HG02763 (cell line): ENCODE results near the gene SEC14L2.
"Not testable (repeated sequence)": the region's sequence is repeated elsewhere in the genome, so short reads cannot be mapped to it uniquely, and the experiment has no call there.

Experiments
- ATAC-seq: cut with Tn5 transposase; IDR thresholded peaks from one replicate; pipeline ENCODE4 v1.9.1; 2021; ENCODE audit warnings: mild to moderate bottlenecking, moderate library complexity; ENCODE audit not compliant: unreplicated experiment

The SEC14L2 gene

DNA sequence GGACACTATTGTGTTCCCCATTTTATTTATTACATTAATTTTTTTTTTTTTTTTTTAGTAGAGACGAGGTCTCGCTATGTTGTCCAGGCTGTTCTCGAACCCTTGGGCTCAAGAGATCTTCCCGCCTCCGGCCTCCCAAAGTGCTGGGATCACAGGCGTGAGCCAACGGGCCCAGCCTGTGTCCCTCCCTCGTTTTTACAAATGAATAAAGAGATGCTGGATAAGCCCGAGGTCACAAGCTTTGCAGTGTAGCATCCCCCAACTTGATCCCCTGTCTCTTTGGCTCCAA, 28.5 kb downstream of the SEC14L2 start:
- no peak for ATAC-seq

DNA sequence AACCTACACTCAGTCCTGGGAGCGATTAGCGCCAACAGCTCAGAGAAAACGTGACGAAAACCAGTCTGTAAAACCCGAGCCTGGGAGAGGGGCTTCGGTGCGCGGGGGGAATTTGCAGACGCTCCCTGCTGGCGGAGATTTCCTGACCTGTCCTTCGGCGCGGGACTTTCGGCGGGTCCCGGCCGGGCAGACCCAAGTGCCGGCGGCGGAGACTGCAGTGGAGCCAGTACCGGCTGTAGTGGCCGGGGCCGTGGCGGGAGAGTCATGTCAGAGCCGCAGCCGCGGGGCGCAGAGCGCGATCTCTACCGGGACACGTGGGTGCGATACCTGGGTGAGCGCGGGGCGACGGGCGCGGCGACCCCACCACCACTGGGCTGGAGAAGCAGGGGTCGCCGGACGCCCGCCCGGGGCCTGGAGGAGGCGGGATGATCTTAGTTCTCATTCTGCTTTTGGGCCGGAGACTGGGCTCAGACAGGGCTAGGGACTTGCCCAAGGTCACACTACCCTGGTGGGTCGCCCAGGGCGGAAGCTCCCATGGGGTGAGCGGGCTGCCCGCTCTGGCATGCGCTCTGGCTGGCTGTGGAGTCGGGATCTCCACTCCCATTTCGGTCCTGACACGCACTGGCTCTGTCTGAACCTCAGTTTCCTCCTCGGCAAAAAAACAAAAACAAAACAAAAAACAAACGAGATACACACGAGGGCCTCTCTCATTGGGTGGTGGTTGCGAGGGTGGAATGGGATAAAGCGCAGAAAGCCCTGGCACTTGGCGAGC, 29.0 kb downstream of the SEC14L2 start, which contains the start of gene MTFP1:
TSS of gene MTFP1 (plus strand) at position 153 of the 772 bp plus-strand sequence. CDS start at position 265, 112 bp downstream.
- no peak for ATAC-seq

DNA sequence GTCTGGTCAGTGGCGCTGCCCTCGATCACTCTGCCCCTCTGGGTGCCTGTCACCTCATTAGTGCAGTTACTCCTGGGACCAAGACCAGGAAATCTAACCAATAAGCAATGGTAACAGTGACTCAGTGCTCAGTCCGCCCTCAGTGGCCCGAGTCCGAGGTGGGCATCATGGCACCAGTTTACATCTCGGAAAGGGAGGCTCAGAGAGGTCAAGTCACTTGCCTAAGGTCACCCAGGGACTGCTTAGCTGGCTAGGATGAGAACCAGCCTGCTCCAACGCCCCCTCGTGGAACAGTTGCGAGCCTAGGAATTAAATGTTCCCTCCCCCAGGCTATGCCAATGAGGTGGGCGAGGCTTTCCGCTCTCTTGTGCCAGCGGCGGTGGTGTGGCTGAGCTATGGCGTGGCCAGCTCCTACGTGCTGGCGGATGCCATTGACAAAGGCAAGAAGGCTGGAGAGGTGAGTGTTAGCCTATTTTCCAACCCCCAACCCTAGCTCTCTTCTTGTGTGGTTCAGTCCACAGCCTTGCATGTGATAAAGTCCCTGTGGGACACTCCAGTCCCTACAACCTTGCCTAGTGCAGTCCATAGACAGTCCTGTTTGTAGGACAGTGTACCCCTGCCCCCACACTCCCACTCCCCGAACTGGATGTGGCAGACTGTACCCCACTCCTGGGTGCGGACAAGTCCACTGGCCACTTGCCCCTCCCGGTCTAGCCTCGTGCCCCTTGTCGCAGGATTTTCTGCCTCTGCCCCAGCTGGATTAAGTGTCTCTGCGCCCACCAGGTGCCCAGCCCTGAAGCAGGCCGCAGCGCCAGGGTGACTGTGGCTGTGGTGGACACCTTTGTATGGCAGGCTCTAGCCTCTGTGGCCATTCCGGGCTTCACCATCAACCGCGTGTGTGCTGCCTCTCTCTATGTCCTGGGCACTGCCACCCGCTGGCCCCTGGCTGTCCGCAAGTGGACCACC, 29.9 kb downstream of the SEC14L2 start:
- ATAC-seq = no peak

DNA sequence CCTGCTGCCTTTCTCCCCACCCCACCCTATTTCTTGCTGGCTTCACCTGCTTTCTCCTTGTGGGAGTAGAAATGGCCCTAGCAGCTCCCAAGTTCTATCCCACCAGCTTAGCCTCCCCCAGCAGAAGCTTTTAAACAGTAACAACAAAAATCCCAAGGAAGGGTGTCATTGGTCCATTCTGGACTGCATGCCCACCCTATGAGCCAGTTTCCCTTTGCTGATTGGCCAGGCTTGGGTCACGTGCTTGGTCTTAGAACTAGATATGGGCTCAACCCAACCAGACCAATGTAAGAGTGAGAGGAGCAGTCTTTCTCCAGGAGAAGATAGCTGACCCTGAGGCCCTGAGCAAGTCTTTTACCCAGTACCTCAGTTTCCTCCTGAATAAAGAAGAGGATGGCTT, 31.1 kb downstream of the SEC14L2 start:
- no peak for ATAC-seq

DNA sequence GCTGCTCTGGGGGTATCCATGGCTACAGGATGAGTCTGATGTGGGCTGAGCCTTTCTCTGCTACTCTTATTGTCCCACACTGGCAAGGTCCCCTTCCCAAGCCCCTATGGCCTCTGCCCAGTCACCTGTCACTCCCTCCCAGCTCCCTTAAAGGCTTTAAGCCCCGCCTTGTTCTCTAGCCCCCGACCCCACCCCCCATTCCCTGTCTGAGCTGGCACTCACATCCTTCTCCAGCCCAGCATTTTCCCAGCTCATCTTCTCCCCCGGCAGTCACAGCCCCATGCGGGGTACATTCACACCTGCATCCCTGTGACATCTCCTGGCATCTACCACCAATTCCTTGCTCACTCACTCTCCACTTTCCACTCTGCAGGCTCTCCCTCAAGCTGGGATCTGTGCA, 33.1 kb downstream of the SEC14L2 start:
- ATAC-seq = no peak

DNA sequence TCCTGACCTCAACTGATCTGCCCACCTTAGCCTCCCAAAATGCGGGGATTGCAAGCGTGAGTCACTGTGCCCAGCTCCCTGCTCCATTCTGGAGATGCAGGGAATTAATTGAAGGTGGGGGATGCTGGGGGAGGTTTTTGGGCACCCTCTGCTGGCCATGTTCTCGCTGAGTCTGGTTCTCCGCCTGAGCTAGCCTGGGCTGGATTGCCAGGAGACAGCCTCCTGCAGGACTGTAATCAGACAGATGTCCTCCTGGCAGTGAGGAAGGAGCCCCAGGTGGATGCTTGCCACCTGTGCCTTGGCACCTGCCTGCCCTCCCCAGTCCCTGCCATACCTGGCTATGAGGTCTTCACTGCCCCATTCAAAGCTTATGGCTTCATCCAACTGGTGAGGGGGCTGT, 34.1 kb downstream of the SEC14L2 start:
- ATAC-seq = no peak

DNA sequence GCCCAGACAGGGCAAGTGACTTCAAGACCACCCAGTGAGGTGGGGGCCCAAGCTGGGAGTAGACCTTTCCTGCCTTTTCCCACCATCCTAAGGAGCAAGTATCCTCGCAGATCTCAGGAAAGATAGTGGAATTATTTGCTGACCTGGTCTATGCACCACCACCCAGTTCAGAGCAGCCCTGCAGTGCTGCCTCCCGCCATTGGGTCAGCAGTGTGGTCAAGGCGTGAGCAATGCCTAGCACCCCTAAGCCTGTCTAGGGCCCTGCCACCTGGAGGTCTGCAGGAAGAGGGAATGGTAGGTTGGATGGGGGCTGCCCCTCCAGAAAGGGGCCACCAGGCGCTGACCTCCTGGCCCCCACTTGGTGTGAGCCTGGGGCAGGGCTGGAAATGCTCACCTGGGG, 35.3 kb downstream of the SEC14L2 start:
- no peak for ATAC-seq

DNA sequence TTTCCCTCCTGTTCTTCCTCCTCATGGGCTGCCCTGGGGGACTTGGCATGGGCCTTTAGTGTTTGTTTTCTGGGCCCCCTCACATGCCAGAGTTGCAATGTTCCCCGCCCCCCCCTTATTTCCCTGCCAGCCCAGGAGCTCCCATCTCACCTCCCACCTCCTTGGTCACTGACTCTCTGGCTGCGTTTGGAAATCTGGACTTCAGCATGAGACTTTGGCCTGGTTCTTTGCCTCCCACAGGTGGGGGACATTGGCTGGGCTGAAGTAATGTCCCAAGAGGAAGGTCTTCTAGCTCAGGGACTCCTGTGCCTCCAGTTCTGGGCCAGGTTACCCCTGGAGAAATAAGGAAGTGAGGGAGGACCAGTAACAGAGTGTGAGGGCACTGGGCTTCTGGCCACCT, 35.7 kb downstream of the SEC14L2 start:
- no peak for ATAC-seq

DNA sequence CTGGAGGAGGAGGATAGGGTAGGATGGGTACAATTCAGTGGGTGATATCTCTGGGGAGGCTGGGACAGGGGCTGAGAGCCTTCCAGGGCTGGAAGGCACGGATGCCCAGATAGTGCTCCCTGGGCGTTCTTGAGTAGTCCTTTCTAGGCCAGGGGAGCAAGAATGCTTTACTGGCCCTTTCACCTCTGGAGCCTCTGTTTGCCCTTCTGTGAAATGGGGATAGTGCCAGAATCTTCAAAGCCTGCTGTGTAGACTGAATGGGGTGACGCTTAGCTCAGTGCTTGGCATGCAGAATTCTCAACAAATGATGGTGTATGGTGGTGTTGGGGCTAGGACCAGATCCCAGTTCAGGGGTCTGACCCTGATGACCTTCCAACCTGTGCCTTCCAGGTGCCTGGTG, 36.4 kb downstream of the SEC14L2 start:
- ATAC-seq = no peak

DNA sequence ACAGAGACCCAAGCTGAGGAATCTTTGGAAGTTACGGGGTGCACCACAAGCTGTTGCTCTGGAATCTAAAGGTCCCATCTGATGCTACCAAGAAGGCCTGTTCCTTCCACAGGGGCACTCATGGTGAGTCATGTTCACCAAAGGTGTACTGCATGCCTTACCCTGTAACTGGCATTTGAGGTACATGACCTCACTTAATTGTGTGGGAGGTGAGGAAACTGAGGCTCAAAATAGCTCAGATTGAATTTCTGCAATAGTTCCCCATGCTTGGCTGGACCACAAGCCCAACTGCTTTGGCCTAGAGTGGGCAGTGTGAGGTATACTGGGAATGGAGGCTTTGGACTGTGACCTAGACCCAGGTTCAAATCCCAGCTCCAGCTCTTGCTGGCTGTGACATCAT, 37.0 kb downstream of the SEC14L2 start:
- ATAC-seq = no peak

DNA sequence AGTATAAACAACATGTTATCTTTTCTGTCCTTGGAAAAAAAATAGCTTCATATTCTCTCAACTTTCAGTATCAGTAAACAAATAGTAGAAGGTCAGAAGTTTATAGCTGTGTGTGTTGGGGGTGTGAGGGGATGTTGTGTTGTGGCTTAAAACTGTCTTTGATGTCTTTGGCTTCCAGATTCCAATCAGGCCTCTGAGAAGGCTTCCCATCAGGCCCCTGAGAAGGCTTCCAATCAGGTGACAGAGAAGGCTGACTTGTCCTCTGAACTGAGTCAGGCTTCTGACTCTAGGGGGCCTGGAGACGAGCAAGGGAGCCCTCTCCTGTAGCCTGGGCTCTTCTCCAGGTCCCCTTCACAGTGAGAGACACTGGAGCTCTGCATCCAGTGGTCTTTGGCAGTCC, 38.0 kb downstream of the SEC14L2 start:
- no peak for ATAC-seq

DNA sequence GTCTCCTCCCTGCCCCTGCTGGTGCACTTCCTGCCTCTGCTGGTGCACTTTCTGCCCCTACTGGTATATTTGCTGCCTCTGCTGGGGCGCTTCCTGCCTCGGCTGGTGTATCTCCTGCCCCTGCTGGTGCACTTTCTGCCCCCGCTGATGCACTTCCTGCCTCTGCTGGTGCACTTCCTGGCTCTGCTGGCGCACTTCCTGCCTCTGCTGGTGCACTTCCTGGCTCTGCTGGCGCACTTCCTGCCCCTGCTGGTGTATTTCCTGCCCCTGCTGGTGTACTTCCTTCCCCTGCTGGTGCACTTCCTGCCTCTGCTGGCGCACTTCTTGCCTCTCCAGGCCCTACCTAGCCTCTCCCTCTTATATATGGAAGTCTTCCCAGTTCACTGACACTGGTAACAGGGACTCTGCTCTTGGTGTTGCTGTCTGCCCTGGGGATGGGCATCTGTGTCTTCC, 38.9 kb downstream of the SEC14L2 start:
- no peak for ATAC-seq

DNA sequence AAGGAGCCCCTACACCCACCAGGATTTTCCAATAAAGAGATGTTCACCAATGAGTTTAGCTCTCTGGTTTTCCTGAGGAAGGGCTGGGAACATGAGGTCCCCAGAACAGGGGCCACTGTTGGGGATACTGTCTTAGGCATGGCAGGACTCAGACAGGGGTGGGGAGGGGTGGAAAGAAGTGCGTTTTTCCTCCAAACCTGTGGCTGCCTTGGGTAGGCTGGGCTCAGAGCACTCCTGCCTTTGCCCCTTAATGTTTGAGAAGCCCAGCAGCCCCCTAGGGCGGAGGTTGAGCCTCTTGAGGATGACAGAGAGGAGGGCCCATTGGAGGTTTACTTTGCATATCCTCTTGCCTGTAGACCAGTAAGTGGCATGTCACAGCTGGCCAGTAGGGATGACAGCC, 39.4 kb downstream of the SEC14L2 start:
- no peak for ATAC-seq

DNA sequence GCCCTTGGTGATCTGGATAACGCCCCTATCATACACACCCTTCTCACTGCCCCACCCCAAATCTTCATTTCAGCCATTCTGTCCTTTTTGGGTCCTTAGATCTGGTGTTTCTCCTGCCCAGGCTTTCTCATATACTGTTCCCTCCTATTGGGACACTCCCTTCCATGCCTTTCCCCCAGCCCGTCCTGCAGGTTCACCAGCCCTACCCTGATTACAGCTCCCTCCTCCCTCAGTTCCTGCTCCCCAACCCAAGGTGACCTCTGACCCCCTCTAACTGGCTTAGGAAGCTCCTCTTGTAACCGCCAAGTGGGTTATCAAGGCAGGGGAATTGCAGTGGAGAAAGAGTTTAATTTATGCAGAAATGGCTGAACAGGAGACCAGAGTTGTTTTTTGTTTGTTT, 41.7 kb downstream of the SEC14L2 start:
- no peak for ATAC-seq

DNA sequence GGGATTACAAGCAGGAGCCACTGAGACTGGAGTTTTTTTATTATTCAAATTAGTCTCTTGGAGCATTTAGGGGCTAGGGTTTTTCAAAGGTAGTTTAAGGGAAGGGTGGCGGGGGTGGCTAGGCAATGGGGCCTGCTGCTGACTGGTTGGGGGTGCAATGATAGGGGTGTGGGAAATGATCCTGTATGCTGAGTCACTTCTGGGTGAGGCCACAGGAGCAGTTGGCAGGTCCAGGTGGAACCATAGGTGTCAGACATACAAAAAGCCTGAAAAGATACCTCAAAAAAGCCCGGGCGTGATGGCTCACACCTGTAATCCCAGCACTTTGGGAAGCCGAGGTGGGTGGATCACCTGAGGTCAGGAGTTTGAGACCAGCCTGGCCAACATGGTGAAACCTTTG, 42.4 kb downstream of the SEC14L2 start:
- ATAC-seq = no peak

DNA sequence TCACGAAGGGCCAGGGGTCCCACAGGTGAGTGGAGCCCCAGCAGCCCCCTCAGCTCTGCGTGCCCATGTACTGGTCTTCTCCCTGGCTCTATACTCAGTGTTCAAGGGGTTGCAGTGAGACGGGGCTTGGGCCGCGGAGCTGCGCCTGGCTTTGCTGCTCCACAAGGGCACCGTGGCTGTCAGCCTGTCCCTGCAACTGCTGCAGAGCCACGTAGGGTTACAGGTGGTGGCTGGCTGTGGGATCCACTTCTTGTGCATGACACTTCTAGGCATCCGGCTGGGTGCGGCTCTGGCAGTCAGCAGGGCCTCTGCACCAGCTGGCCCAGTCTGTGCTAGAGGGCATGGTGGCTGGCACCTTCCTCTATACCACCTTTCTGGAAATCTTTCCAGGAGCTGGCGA, 43.0 kb downstream of the SEC14L2 start:
- ATAC-seq = no peak

DNA sequence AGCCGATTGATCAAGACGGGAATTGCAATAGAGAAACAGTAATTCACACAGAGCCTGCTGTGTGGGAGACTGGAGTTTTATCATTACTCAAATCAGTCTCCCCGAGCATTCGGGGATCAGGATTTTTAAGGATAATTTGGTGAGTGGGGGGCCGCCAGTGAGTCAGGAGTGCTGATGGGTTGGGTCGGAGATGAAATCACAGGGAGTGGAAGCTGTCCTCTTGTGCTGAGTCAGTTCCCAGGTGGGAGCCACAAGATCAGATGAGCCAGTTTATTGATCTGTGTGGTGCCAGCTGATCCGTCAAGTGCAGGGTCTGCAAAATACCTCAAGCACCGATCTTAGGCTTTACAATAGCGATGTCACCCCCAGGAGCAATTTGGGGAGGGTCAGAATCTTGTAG, 44.3 kb downstream of the SEC14L2 start:
- ATAC-seq = no peak

DNA sequence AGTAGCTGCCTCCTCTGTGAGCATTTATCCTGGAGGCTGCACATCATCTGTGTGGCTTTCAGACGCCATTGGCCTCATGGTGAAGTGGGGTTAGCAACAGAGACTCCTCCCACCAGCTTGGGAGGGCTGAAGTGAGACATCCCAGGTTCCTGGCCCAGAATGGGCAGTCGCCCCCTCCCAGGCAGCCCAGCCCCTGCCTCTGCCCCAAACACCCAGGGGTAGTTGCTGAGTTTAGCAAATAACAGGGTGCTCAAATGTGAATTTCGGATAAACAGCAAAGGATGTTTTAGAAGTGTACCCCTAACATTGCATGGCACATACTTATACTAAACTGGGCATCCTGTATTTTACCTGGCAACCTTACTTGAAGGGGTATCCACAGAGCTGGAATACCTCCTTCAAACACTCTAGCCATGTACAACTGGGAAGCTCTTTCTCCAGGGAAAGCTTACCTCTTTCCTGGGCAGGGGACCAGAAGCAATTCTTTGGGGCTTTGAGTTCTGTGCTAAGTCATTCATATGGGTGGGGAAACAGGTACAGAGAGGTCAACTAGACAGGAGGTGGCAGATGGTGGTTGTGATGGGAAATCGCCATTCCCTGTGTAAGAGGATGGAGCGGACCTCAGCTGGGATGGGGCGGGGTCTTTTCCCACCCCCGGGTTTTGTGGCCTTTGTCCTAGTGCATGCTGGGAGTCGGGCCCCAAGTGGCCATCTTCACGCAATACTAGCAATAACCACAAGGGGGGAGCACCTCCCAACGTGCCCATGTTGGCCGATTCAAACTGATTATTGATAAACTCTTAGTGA, 48.0 kb downstream of the SEC14L2 start:
- no peak for ATAC-seq

DNA sequence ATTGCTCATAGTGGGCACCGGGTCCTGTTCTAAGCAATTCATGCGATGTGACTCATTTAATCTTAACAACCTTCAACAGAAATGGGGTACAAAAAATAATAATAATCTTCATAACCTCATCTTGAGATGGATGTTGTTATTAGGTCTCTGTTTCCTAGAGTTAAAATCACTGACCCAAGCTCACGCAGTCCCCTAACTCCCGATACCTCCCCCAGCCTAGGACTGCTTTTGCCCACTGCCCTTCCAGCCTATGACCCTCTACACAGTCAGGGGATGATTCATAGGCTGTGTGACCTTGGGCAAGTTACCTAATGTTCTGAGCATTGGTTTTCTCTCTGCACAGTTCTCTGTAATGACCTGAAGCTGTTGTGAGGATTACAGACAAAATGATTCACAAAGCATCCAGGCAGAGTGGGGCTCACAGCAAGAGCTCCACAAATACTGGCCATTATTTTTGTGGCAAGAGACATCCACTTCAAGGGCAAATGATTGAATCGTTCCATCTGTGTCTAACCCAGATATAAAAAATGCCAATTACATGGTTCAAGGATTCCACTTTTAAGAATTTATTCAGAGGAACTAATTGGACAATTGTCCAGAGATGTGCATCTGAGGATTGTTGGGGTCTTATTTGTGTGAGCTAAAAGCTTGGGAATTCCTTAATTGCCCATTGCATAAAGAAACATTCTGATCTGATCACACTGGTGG, 48.8 kb downstream of the SEC14L2 start:
- no peak for ATAC-seq

DNA sequence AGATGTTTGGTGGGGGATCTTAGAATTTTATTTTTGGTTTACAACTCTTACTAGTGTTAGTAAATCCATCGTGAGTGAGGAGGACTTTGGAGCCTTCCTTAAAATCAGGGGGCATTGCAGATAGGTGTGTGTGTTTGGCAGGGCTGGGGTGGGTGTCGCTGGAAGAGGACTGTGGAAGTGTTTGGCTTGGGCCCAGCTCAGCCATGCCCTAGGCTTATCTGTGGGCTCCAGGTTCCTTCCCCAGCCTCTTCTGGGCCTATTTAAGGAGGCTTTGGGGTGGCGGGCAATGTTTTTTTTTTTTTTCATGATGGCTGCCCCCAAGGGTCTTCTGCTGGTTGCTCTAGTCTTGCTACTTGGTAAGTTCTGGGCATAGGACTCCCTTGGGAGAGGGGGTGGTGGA, 50.8 kb downstream of the SEC14L2 start:
- ATAC-seq = no peak

DNA sequence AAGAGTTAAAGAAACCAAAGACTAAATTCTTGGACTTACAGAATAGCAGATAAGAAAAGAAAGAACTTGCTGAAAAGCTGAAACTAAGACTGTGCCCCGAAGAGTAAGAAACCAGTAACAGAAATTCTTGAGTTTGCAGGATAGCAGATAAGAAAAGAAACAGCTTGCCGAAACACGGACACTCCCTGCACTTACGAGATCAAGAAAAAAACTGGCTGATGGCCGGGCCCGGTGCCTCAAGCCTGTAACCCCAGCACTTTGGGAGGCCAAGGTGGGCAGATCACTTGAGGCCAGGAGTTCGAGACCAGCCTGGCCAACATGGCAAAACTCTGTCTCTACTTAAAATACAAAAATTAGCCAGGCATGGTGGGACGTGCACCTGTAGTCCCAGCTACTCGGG, 54.7 kb downstream of the SEC14L2 start:
- not testable (repeated sequence) for ATAC-seq
